A549 (cell line): Measurements from ENCODE around the gene ZNF331. TPM values are rescaled to one million over a fixed set of nuclear protein-coding genes. Genes with fewer than 3 reads are reported as not detected.

Experiments used
- ATAC-seq, 2 experiments: fragments of 200-7000 bp in 1 of 2; fragments of >200 bp in 1 of 2; cut with Nextera tagmentation in 1 of 2; cut with Tn5 transposase in 1 of 2; 3 replicates each; pipeline versions ENCODE4 v1.8.0 to v1.9.1; 2018 to 2020; ENCODE audit warnings: mild to moderate bottlenecking in 1 of 2, moderate library complexity in 1 of 2
- CTCF ChIA-PET: fragments of 300-600 bp; sonication (Branson Sonifier 250); formaldehyde crosslinking; extraction: SDS; loops from one replicate; lab custom pipeline; 2021; ENCODE audit warnings: antibody characterized with exemption, inconsistent platforms; lab: Yijun Ruan, JAX
- POLR2A ChIA-PET: fragments of 350-600 bp; formaldehyde crosslinking; extraction: SDS; loops from one replicate; lab custom pipeline; 2021; ENCODE audit warnings: antibody characterized with exemption, inconsistent platforms; lab: Yijun Ruan, JAX
- DNase-seq, 2 experiments: peaks; one replicate each; pipeline versions ENCODE4 v3.0.0 to v3.0.0-alpha.2; 2011 to 2016; ENCODE audit warnings: low read depth in 1 of 2, low spot score in 1 of 2
- FAIRE-seq: peaks from 2 replicates; lab custom pipeline; 2011; peaks lifted over from hg19 to GRCh38; lab: Jason Lieb, UNC
- H3K27ac ChIP-seq, 2 experiments: fragments of >200 bp; sonication (Bioruptor Twin); formaldehyde crosslinking; 3 replicates each; pipeline ENCODE4 v1.5.1; 2016 to 2017
- H3K4me1 ChIP-seq: fragments of >200 bp; sonication (Bioruptor Twin); formaldehyde crosslinking; 3 replicates; pipeline ENCODE4 v1.6.1; 2016
- H3K4me2 ChIP-seq: fragments of >200 bp; sonication (Bioruptor Twin); formaldehyde crosslinking; 3 replicates; pipeline ENCODE4 v1.6.1; 2016
- H3K4me3 ChIP-seq: fragments of >200 bp; sonication (Bioruptor Twin); formaldehyde crosslinking; 3 replicates; pipeline ENCODE4 v1.5.1; 2016
- H3K9me3 ChIP-seq: fragments of >200 bp; sonication (Bioruptor Twin); formaldehyde crosslinking; 3 replicates; pipeline ENCODE4 v1.6.1; 2016
- CBX8 ChIP-seq: fragments of 200-600 bp; sonication (generic); IDR thresholded peaks from 2 replicates; pipeline ENCODE4 v1.6.1; 2016
- CHD2 ChIP-seq: fragments of 150-350 bp; IDR thresholded peaks from 2 replicates; pipeline ENCODE4 v1.6.1; 2014; ENCODE audit warnings: low read length; ENCODE audit not compliant: partially characterized antibody
- CHD4 ChIP-seq: fragments of 200-600 bp; sonication (generic); IDR thresholded peaks from 2 replicates; pipeline ENCODE4 v1.6.1; 2016; ENCODE audit warnings: antibody characterized with exemption, mild to moderate bottlenecking, borderline replicate concordance
- EHF ChIP-seq: fragments of 250-450 bp; sonication (Bioruptor Pico); IDR thresholded peaks from 2 replicates; pipeline ENCODE4 v1.5.0; 2020; ENCODE audit warnings: mild to moderate bottlenecking
- EHMT2 ChIP-seq: fragments of 200-600 bp; sonication (generic); IDR thresholded peaks from 2 replicates; pipeline ENCODE4 v1.6.1; 2016; ENCODE audit warnings: antibody characterized with exemption, low read depth, mild to moderate bottlenecking, moderate library complexity
- ESRRA ChIP-seq: fragments of 150-350 bp; IDR thresholded peaks from 2 replicates; pipeline ENCODE4 v1.6.1; 2014; ENCODE audit warnings: mild to moderate bottlenecking, low read length, borderline replicate concordance
- FOSB ChIP-seq: fragments of 250-450 bp; sonication (Bioruptor Pico); IDR thresholded peaks from 2 replicates; pipeline ENCODE4 v1.5.0; 2020; ENCODE audit warnings: mild to moderate bottlenecking, moderate library complexity
- FOSL2 ChIP-seq, 2 experiments: fragments of 450-650 bp in 1 of 2; fragments of >200 bp in 1 of 2; sonication (Bioruptor Twin) in 1 of 2; formaldehyde crosslinking; IDR thresholded peaks; 2 replicates each; pipeline versions ENCODE4 v1.5.0 to v1.6.1; 2016 to 2020; ENCODE audit warnings: mild to moderate bottlenecking in 1 of 2, moderate library complexity in 1 of 2
- FOXS1 ChIP-seq: fragments of 250-450 bp; sonication (Bioruptor Pico); IDR thresholded peaks from 2 replicates; pipeline ENCODE4 v1.5.0; 2020; ENCODE audit warnings: mild to moderate bottlenecking, moderate library complexity
- GATA3 ChIP-seq: IDR thresholded peaks from 2 replicates; pipeline ENCODE4 v1.6.1; 2012; ENCODE audit warnings: borderline replicate concordance
- HOXB5 ChIP-seq: fragments of 250-450 bp; sonication (Bioruptor Pico); IDR thresholded peaks from 2 replicates; pipeline ENCODE4 v1.5.0; 2020; ENCODE audit warnings: mild to moderate bottlenecking, moderate library complexity
- KDM1A ChIP-seq: fragments of 200-600 bp; sonication (generic); IDR thresholded peaks from 2 replicates; pipeline ENCODE4 v1.6.1; 2016; ENCODE audit warnings: low read depth, mild to moderate bottlenecking
- MAFK ChIP-seq: fragments of 450-650 bp; IDR thresholded peaks from 2 replicates; pipeline ENCODE4 v1.6.1; 2014; ENCODE audit not compliant: partially characterized antibody
- NPAS2 ChIP-seq: fragments of 250-450 bp; sonication (Bioruptor Pico); IDR thresholded peaks from 2 replicates; pipeline ENCODE4 v1.8.0; 2022; ENCODE audit warnings: mild to moderate bottlenecking, moderate library complexity, borderline replicate concordance
- POLR2A ChIP-seq: IDR thresholded peaks from 2 replicates; pipeline ENCODE4 v1.6.1; 2012; ENCODE audit warnings: mild to moderate bottlenecking, low read length
- RAD21 ChIP-seq, 2 experiments: fragments of >200 bp in 1 of 2; sonication (Bioruptor Twin) in 1 of 2; formaldehyde crosslinking in 1 of 2; IDR thresholded peaks in 1 of 2; conservative IDR thresholded peaks in 1 of 2; 2 replicates in 1 of 2; 3 replicates in 1 of 2; pipeline ENCODE4 v1.6.1; 2012 to 2018; ENCODE audit warnings: inconsistent platforms in 1 of 2
- RARB ChIP-seq: fragments of 250-450 bp; sonication (Bioruptor Pico); IDR thresholded peaks from 2 replicates; pipeline ENCODE4 v1.8.0; 2021; ENCODE audit warnings: mild to moderate bottlenecking, moderate library complexity
- SMC3 ChIP-seq: fragments of >200 bp; sonication (Bioruptor Twin); formaldehyde crosslinking; IDR thresholded peaks from 3 replicates; pipeline ENCODE4 v1.6.1; 2018; ENCODE audit warnings: inconsistent platforms
- TFCP2L1 ChIP-seq: fragments of 250-450 bp; sonication (Bioruptor Pico); IDR thresholded peaks from 2 replicates; pipeline ENCODE4 v1.5.0; 2021; ENCODE audit warnings: mild to moderate bottlenecking
- TP53 ChIP-seq: fragments of 250-450 bp; sonication (Bioruptor Pico); IDR thresholded peaks from 2 replicates; pipeline ENCODE4 v1.5.0; 2021; ENCODE audit warnings: mild to moderate bottlenecking, moderate library complexity
- WGBS: methylation state at CpG from one replicate; pipeline ENCODE4 v1.1.6; 2017; ENCODE audit errors: missing lambda C conversion rate; 5-methylcytosine and 5-hydroxymethylcytosine counted together
- polyA plus RNA-seq, 4 experiments: library from polyadenylated mRNA; depleted of rRNA in 3 of 4; stranded (reverse); fragments of >200 nt; fragmentation: RNase III in 1 of 4; extraction: RNeasy Plus Mini Kit Qiagen cat#74134 plus additional on column Dnase treatment in 1 of 4; gene quantifications; 2 replicates in 3 of 4; 3 replicates in 1 of 4; pipeline ENCODE4 v1.2.3, GENCODE V29; 2011 to 2017
- TF ChIP-seq, protein P1 (sequence below): fragments of 450-650 bp; IDR thresholded peaks from 2 replicates; pipeline ENCODE4 v1.6.1; 2014; ENCODE audit warnings: antibody characterized with exemption
- TF ChIP-seq, protein P2 (sequence below): IDR thresholded peaks from 2 replicates; pipeline ENCODE4 v1.6.1; 2012
- TF ChIP-seq, protein P3 (sequence below): fragments of 250-450 bp; sonication (Bioruptor Pico); IDR thresholded peaks from 2 replicates; pipeline ENCODE4 v1.5.0; 2020; ENCODE audit warnings: low read depth, mild to moderate bottlenecking, moderate library complexity

The ZNF331 gene
- polyA plus RNA-seq, 2 of the 4 experiments (the other 2 are of a cell fraction): 14.5 to 18.1 TPM

DNA sequence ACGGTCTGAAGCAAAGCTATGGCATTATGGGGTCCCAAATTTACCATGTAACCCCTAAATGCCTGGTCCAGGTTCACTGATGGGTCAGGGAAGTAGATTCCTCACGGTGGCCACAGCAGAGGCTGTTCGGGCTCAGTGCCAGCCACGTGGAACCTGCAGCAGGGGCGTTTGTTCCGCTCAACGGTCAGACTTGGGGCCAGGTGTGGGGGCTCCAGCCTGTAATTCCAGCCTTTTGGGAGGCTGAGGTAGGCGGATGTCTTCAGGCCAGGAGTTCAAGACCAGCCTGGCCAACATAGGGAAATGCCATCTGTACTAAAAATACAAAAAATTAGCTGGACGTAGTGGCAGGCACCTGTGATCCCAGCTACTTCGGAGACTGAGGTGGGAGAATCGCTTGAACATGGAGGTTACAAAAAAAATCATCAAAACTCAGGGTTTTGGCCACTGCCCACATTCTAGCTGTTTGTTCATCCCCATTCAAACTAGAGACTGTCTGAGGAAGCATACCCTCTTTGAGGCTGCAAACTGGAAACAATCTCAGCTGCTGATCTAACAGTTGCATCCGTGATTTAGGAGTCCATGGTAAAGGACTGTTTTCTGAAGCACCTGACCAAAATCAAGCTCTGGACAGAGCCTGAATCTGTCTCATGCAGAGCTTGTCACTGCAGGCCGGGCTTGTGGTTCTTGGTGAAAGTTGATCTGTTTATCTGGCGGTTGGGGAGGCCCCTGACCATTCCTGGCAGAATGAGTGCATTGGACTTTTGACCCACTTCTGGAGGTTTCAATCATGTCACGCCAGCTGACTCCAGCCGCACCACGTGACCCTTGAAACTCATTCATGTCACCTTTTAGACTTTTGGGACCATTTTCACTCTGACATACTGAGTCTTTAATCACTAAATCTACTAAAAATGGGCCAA is 30.2 kb upstream of the ZNF331 start:
- 26% methylated on average over 17 of the region's 17 CpGs for WGBS
- ATAC-seq: no peak
- Histone ChIP-seq H3K4me2 (no peak overlapping the region), H3K4me1 (no peaks in the 10 kb centered on the region), H3K9me3 (peaks cover 40% of the 10 kb centered on the region; the same call in 2 of the 3 replicates), H3K27ac (no peak overlapping the region), H3K4me3 (no peak overlapping the region)
- CTCF ChIA-PET: interaction anchor here (0.6 to 0.8 kb wide), 2 partner anchors 9 to 940 kb away, joined by 3 read pairs; no protein-coding TSS in a partner anchor
- no peak for DNase-seq
- FAIRE-seq: no peak
- TF ChIP-seq, protein P1, sequence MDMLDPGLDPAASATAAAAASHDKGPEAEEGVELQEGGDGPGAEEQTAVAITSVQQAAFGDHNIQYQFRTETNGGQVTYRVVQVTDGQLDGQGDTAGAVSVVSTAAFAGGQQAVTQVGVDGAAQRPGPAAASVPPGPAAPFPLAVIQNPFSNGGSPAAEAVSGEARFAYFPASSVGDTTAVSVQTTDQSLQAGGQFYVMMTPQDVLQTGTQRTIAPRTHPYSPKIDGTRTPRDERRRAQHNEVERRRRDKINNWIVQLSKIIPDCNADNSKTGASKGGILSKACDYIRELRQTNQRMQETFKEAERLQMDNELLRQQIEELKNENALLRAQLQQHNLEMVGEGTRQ: peak; percentile 42
- TF ChIP-seq FOSB (CRISPR knock-in tag): no peak
- POLR2A ChIA-PET: no interaction called here

DNA sequence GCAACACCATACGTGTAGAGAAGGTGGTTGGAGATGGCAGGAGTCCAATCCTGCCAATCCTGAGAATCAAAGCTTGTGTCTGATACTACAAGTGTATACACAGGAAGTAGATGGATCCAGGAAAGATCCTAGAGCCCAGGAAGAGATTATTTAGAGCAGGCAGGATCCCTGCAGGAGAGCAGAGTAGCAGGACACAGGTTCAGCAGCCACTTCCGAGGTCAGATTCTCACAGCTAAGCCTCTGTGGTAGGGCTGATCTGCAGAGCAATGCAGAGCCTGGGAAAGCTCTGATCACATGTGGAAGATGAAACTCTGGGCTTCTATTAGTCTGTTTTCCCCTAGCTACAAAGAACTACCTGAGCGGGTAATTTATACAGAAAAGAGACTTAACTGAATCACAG is 28.5 kb upstream of the ZNF331 start:
- ATAC-seq (no peak), FAIRE-seq (no peak), DNase-seq (no peak)
- Histone ChIP-seq H3K27ac (no peak overlapping the region), H3K4me2 (no peak overlapping the region), H3K4me1 (no peaks in the 10 kb centered on the region), H3K9me3 (peaks cover 35% of the 10 kb centered on the region; the same call in 2 of the 3 replicates), H3K4me3 (no peak overlapping the region)
- TF ChIP-seq CHD4 (no peak), POLR2A (no peak), FOSL2 (IDR thresholded peaks at IDR 0.05) (no peak), FOSL2 (CRISPR knock-in tag; IDR thresholded peaks at IDR 0.05) (no peak), NPAS2 (no peak), HOXB5 (CRISPR knock-in tag) (no peak), TFCP2L1 (CRISPR knock-in tag) (no peak), ESRRA (no peak), EHF (CRISPR knock-in tag) (no peak), RARB (CRISPR knock-in tag) (no peak), CHD2 (no peak), FOSB (CRISPR knock-in tag) (no peak), EHMT2 (no peak), TP53 (CRISPR knock-in tag) (no peak), FOXS1 (CRISPR knock-in tag) (no peak), MAFK (no peak), GATA3 (no peak), CBX8 (no peak), RAD21 (conservative IDR thresholded peaks at IDR 0.05 in 1 of 2, IDR thresholded peaks at IDR 0.05 in 1 of 2) (no peak)
- TF ChIP-seq, protein P2, sequence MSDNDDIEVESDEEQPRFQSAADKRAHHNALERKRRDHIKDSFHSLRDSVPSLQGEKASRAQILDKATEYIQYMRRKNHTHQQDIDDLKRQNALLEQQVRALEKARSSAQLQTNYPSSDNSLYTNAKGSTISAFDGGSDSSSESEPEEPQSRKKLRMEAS: no peak
- TF ChIP-seq, protein P3, sequence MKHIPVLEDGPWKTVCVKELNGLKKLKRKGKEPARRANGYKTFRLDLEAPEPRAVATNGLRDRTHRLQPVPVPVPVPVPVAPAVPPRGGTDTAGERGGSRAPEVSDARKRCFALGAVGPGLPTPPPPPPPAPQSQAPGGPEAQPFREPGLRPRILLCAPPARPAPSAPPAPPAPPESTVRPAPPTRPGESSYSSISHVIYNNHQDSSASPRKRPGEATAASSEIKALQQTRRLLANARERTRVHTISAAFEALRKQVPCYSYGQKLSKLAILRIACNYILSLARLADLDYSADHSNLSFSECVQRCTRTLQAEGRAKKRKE (CRISPR knock-in tag): no peak
- ChIA-PET CTCF (interaction anchor here (1.0 kb wide), 1 partner anchor 14 kb away, joined by 3 read pairs; no protein-coding TSS in a partner anchor), POLR2A (no interaction called here)
- WGBS: 29% methylated on average over 3 of the region's 3 CpGs

DNA sequence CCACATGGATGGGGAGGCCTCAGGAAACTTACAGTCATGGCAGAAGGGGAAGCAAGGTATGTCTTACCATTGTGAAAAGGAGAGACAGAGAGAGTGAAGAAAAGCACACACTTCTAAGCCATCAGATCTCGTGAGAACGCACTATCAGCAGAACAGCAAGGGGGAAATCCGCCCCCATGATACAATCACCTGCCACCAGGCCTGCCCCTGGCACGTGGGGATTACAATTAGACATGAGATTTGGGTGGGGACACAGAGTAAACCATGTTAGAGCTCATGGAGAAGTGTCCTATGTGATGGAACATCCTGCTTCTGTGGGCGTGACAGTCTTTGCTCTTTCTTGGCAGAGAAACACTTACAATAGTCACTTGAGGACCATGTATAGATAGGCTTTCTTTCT is 28.1 kb upstream of the ZNF331 start:
- POLR2A ChIA-PET: no interaction called here
- no peak for FAIRE-seq
- ATAC-seq: no peak
- peaks cover 33% of the 10 kb centered on the region; the same call in 2 of the 3 replicates for H3K9me3 ChIP-seq
- 22% methylated on average over 5 of the region's 5 CpGs for WGBS
- CTCF ChIA-PET: interaction anchor here (0.9 to 1.0 kb wide), 2 partner anchors 14 to 73 kb away, joined by 3 read pairs; no protein-coding TSS in a partner anchor
- no peak overlapping the region for H3K27ac ChIP-seq
- no peak overlapping the region for H3K4me3 ChIP-seq
- no peak for DNase-seq
- H3K4me2 ChIP-seq: no peak overlapping the region
- H3K4me1 ChIP-seq: no peaks in the 10 kb centered on the region
- no peak for TF ChIP-seq SMC3
- no peak for TF ChIP-seq KDM1A
- no peak for TF ChIP-seq POLR2A
- no peak for TF ChIP-seq HOXB5 (CRISPR knock-in tag)
- TF ChIP-seq EHMT2: no peak
